GM12873 (cell line): ENCODE results near the gene KDM4E.

ENCODE experiments used
- CTCF ChIP-seq: IDR thresholded peaks from 2 replicates; pipeline ENCODE4 v1.5.1; 2012; ENCODE audit warnings: low read depth, mild to moderate bottlenecking, moderate library complexity, low read length, control low read depth; ENCODE audit not compliant: insufficient read depth; ENCODE audit errors: missing control alignments

The KDM4E gene

GRCh38 chr11:95054356-95054755 lies 29.3 kb downstream of the KDM4E start:
- TF ChIP-seq CTCF, result no peak

GRCh38 chr11:95055283-95055897 lies 30.3 kb downstream of the KDM4E start:
- TF ChIP-seq CTCF, result no peak

- TF ChIP-seq CTCF, result no peak
Observed at GRCh38 chr11:95057959-95058358, 32.9 kb downstream of the KDM4E start.

- no peak for TF ChIP-seq CTCF
Observed at GRCh38 chr11:95058621-95059020, 33.6 kb downstream of the KDM4E start.

- no peak for TF ChIP-seq CTCF
Observed at GRCh38 chr11:95059046-95059445, 34.0 kb downstream of the KDM4E start.

GRCh38 chr11:95065336-95065735 lies 40.3 kb downstream of the KDM4E start:
- TF ChIP-seq CTCF, result no peak

- no peak for TF ChIP-seq CTCF
Observed at GRCh38 chr11:95066716-95067038, 41.6 kb downstream of the KDM4E start, which contains the start of gene SRSF8. Gene SRSF8 (plus strand): TSS chr11:95066919. CDS start chr11:95067227, 308 bp downstream.
